Fibroblast of skin of right quadriceps (primary cell): ENCODE data around the gene KPNA6.
"Not testable (repeated sequence)": the region's sequence is repeated elsewhere in the genome, so short reads cannot be mapped to it uniquely, and the experiment has no call there.

Experiments
- DNase-seq: peaks from one replicate; pipeline ENCODE4 v3.0.0-alpha.2; 2013

Gene KPNA6

DNA sequence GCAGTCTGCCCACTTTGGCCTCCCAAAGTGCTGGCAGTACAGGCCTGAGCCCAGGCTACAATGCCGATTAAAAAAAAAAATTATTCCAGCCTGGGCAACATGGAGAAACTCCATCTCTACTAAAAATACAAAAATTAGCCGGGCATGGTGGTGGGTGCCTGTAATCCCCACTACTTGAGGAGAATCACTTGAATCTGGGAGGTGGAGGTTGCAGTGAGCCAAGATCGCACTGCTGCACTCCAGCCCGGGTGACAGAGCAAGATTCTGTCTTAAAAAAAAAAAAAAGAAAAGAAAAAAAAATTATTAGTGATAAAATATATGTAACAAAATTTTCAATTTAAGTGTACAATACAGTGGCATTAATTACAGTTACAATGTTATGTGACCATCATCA lies 35.4 kb downstream of the KPNA6 start:
- not testable (repeated sequence) for DNase-seq

DNA sequence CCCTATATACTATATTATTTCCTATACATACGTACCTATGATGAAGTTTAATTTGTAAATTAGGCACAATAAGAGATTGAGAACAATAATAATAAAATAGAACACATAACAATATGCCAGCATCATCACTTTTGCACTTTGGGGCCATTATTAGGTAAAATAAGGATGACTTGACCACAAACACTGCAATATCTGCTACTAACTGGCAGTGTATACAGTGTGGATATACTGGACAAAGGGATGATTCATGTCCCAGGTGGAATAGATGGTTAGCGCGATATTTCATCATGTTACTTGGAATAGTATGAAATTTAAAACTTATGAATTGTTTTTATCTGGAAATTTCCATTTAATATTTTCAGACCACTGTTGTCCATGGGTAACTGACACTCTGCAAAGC lies 36.2 kb downstream of the KPNA6 start:
- peak; percentile 18 for DNase-seq

DNA sequence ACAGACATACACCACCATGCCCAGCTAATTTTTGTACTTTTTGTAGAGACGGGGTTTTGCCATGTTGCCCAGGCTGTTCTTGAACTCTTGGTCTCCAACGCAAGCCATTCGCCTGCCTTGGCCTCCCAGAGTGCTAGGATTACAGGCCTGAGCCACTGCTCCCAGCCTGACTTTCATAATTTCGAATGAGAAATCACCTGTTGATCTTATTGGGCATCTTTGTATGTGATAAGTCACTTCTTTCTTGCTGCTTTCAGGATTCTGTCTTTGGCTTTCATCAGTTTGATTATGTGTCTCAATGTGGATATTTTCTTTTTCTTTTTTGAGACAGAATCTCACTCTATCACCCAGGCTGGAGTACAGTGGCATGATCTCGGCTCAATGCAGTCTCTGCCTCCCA lies 39.9 kb downstream of the KPNA6 start:
- DNase-seq: not testable (repeated sequence)

DNA sequence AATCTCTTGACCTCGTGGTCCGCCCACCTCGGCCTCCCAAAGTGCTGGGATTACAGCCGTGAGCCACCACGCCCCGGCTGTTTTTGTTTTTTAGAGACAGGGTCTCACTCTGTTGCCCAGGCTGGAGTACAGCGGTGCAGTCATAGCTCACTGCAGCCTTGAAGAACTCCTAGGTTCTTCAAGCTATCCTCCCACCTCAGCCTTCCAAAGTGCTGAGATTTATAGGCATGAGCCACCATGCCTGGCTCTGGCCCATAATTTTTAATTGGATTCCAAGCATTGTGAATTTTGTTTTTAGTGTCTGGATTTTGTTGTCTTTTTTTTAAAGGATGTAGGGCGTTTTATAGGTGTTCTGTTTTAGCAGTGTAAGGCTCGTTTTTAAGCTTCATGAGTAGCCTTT lies 43.0 kb downstream of the KPNA6 start:
- peak; percentile 52 for DNase-seq

DNA sequence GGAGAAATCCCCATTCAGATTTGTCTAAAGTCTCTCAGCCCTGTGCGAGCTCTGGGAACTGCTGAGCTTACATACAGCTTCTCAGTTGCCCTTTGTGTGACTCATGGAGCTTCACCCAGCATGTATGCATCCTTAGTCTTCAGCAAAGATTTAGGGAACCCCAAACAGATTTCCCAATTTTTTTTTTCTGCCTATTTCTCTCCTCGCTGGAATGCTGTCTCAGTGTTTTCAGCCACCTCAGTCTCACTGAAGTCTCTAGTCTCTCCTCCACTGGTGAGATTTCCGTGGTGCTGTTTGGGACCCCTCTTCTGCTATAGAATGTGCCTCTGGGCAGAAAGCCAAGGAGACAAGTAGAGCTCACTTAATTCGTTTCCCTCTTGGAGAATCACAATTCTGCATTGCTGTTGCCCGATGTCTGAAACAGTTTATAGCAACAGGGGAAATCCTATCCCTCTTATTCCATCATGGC lies 43.5 kb downstream of the KPNA6 start:
- DNase-seq: peak; percentile 79

DNA sequence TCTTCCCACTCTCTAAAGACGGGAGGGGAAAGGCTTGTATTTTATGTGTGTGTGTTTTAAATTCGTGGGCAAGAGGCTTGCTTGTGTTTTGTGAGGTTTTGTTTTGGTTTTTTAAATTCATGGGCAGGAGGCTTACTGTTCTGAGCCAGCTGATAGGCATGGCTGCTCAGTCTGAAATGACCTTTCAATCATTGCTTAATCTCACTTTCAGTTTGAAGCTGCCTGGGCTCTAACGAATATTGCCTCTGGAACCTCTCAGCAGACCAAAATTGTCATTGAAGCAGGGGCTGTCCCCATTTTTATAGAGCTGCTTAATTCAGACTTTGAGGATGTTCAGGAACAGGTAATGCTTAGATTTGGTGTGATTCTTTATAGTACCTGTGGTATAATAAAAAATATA lies 51.3 kb downstream of the KPNA6 start:
- no peak for DNase-seq

DNA sequence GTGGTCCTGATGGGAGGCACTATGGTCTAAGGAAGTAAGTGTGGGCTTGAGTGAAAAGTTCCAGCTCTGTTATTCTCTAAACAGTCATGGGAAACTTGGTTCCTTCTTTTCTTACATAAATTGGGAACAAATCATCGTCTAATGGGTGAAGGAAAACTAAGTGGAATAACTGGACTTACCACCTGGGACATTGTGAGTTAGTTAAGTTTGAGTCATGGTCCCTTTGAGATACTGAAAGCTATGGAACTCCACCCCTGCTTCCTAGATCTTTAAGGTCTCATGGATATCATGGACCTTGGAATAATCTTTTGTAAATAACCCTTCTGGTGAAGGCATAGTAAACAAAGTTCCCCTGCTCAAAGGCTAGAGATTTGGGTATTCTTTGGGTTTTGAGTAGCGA lies 55.5 kb downstream of the KPNA6 start:
- no peak for DNase-seq

DNA sequence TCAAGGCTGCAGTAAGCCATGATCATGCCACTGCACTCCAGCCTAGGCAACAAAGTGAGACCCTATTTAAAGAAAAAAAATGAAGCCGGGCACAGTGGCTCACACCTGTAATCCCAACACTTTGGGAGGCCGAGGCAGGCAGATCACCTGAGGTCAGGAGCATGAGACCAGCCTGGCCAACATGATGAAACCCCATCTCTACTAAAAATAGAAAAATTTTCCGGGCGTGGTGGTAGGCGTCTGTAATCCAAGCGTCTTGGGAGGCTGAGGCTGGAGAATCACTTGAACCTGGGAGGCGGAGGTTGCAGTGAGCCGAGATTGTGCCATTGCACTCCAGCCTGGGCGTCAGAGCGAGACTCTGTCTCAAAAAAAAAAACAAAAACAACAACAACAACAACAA lies 57.8 kb downstream of the KPNA6 start:
- DNase-seq: not testable (repeated sequence)

DNA sequence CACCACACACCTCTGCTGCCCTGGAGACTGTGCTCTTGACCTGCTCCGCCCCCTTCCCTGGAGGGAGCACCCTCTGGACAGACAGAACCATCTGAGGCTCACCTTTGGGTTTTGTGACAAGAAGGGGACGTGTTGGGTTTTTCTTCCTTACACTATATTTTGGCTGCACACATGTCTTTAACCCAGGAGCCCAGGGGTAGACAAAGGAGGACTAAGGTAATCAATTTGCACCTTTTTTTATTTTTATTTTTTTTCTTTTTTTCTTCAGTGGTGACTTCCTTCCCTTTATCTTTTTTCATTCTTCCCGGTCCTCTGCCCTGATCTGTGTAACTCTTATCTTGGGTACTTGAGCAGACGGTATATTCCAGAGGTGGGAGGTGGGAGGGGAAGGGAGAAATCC lies 63.1 kb downstream of the KPNA6 start:
- no peak for DNase-seq

DNA sequence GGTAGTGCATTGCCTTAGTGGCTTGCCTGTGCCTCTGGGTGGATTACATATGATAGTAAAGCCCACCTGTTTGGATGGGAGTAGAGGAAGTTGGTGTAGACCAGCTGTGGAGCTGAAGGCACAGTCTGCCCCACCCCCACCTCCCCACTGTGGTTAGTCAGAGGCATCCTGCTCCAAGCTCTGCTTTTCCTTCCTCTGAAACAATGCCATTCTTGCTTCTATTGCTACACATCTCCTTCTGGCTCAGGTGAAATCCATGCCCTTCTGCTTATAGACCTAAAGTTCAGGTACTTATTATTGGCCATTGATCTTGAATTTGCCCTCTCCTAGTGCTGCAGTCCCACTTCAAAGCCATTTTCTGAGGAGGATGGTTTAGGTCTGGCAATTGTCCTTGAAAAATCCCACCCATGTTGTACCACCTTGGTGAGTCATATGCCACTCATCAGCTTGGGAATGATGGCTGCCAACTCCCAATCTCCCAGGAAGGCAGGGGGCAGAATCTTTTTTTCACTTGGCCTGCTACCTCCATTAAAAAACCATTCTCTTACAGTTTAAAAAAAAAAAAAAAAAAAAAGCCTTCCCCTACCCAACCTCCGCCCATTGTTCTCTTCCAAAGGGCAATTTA lies 64.9 kb downstream of the KPNA6 start:
- DNase-seq: peak; percentile 17

DNA sequence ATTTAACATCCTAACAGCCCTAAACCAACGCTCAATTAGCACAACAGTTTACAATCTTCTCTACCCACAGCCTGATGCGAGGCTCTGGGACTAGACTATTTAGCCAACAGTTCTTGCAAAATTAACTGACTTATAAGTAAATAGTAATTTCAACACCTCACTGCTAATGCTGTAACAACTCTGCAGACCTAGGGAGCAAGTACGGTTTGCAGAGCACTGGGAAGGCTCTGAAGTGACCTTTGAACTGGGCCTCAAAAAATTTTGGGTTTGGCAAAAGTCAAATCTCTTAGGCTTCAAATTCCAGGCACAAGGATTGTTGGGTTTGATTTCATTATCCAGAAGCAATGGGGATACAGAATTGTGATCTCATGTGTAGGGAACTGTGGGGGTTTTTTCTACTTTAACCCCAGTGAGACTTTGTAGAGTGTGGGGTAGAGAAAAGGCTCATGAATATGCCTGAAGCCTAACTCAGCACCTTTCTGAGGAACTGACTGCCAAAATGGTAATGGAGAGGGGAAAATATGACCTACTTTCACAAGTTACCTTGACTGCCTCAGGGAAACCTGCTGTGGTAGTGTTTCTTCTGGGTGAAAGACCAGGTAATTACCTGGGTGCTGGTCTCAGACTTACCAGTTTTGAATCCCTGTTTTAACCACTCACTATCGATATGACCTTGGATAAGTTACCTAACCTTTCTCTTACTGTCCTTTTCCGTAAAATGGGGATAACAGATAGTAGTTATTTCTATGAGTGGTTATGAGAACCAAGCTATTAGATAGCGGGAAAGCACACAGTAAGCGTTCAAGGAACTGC lies 70.7 kb downstream of the KPNA6 start:
- DNase-seq: no peak

DNA sequence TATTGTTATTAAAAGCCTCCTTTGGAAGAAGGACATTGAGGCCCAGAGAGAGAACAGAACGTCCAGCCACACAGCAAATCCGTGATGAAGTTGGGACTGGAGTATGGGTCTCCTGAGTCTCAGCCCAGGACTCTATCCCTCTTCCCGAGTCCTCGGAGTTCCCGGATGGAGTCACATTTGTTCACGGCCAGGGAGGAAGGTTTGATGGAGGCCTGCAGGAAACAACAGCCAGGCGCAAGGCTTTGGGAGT lies 71.3 kb downstream of the KPNA6 start:
- DNase-seq: no peak

DNA sequence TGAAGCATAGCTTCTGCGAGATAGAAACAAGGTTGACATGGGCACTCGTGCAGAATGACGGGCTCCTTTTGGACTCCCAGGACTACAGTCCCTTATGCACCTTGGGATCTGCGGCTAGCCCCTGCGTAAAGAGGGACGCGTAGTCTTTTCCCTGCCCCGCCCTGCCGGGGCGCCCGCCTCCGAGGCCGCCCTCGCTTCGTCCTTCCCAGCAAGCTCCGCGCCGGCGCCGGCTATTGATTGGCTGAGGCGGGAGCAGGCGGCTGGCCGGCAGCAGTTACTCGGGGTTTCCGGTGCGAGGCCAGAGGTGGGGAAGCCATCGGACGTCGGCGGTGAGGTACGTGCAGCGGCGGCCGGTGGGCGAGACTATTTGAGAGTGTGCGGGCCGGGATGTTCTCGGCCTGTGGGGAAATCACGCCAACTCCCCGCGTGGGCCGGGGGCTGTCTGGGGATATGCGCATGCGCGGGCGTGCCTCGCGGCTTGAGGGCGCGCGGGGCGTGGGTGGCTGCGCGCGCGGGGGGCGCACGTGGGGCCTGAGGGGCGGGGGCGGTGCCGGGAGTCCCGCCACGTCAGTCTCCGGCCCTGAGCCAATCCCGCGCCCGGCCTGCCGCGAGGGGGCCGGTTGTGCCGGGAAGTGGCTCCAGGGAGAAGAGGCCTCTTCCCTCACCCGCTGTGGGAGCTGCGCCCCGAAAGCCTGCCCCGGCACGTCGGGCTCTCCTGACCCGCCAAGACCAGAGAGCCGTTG lies 71.8 kb downstream of the KPNA6 start, which contains the start of gene TXLNA:
TSS of gene TXLNA (plus strand) at position 233 of the 743 bp plus-strand sequence. CDS start 671 bp downstream, outside the sequence.
- DNase-seq: peak; percentile 91

DNA sequence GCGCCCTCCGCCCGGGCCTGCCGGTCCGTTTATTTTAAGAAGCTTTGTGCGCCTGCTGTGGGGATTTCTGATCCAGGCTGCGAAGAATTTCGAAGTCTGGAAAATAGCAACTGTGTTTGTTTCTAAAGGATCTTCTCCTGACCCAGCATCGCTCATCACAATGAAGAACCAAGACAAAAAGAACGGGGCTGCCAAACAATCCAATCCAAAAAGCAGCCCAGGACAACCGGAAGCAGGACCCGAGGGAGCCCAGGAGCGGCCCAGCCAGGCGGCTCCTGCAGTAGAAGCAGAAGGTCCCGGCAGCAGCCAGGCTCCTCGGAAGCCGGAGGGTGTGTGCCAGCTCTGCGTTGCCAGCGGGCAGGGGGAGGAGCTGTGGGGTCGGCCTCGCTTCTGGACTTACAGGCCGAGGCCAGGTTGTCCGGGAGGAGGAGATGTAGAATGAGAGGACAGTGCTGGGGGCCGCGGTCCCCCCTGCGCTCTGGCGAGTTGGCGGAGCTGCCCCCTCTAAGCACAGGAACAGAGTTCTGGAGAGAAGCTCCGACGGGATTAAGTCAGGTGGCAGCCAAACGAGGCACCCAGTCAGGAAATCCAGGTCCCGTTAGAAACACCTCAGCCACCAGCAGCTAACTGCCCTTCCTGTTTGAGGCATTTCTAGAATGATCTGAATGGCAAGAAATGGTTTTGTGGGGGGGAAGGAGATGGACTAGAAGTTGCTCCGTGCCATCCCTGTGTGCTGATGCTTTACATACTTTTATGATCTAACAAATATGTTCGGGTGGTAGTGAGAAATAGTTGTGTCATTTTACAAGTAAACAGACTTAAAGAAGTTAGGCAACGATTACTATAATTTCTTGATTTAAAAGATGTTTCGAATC lies 72.6 kb downstream of the KPNA6 start:
- DNase-seq: peak; percentile 47

DNA sequence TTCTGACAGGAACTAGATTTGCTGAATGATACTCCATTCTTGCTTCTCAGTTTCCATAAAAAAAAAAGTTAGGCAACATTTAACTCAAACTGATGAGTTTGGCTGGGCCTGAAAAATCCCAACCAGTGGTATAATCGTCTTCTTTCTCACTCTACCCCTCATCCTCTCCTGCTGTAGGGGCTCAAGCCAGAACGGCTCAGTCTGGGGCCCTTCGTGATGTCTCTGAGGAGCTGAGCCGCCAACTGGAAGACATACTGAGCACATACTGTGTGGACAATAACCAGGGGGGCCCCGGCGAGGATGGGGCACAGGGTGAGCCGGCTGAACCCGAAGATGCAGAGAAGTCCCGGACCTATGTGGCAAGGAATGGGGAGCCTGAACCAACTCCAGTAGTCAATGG lies 73.2 kb downstream of the KPNA6 start:
- DNase-seq: no peak

DNA sequence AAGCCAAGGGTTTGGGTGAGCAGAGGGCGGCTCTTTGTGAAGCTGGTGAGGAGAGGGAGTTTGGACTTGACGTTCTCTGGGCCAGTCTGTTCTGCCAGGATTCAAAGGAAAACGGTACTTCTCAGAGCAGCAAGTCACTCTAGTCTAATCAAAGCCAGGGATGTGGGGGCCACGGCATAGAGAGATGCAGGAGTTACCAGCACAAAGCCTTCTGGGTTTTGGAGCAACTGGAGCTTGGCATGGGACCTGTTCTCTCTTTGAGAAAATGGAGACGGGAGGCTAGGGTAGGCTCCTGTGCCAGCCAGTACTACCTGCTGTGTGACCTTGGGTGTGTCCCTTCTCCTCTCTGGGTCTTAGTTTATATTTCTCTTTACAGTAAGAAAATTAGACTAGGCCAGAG lies 73.7 kb downstream of the KPNA6 start:
- DNase-seq: no peak

DNA sequence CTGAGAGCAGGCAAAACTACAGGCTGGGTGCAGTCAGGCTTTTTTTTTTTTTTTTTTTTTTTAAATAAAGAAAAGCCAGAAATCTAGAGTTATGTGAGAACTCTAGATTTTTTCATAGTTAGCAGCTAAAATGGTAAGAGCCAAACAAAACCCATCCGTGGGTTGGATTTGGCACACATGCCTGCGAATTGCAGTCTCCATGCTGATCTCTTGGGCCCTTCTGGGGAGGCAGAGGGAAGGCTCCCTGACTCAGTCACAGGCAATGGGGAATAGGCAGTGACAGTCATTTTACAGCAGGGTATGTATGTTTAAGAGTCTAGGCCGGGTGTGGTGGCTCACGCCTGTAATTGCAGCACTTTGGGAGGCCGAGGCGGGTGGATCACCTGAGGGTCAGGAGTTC lies 74.2 kb downstream of the KPNA6 start:
- no peak for DNase-seq

DNA sequence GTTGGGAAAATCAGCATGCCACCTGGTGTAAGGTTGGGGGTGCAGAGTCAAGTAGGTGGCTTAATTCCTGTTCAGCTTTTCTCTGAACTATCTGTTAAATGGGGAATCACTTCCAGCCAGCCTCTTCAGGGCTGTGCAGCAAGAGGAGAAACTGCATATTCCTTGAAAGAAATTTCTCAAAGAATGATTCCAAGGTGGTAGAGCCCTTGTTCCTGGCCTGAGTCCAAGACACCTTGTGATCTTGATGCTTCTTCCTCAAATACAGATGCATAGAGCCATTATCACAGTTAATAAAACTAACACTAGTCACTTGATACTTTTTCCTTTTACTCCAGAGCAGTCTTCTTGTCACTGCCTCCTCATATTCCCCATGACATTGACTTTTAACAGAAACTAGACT lies 76.8 kb downstream of the KPNA6 start:
- no peak for DNase-seq

DNA sequence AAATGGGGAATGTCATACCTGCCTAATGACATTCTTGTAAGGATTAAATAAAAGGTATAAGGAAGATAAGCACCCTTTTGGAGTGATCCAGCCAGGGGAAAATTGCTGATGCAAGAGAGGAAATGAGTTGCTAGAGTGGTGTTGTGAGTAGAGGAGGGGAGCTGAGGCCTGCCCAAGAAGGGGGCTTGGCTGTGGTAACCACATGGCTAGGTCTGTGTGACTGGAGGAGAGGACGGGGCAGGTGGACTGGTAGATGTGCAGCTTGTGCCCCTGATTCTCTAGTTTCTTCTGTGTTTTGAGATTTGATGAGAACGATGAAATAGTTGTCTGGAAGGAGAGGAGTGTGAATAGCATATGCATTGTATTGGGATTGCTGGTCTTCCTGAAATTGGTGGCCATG lies 78.2 kb downstream of the KPNA6 start:
- no peak for DNase-seq

DNA sequence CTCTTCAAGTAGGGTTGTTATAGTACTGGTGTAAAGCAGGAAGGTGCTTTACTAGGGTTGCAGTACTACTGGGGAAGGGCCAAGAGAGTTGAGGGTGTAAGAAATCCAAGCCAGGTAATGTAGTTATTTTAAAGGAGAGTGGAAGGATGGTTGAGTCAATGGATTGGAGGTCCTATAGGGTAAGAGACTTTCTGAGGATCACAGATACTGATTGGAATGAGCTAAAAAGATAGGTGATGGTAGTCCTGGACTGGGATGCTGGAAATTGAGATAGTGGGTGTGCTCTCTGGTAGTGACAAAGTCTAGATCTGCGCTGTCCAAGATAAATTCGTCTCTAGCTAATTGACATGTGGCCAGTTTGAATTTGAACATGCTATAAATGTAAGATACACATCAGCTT lies 78.6 kb downstream of the KPNA6 start:
- no peak for DNase-seq

DNA sequence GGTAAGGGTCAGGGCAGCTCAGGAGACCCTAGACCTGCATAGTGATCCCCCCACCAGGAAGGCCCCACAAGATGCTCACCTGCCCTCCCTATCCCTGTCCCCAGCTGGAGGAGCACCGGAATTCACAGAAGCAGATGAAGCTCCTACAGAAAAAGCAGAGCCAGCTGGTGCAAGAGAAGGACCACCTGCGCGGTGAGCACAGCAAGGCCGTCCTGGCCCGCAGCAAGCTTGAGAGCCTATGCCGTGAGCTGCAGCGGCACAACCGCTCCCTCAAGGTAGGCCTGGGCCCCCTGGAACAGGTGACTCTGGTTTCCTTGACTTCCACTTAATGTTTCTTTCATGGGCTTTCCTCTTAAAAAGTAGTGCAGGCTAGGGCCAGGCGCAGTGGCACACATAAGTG lies 80.0 kb downstream of the KPNA6 start:
- no peak for DNase-seq

DNA sequence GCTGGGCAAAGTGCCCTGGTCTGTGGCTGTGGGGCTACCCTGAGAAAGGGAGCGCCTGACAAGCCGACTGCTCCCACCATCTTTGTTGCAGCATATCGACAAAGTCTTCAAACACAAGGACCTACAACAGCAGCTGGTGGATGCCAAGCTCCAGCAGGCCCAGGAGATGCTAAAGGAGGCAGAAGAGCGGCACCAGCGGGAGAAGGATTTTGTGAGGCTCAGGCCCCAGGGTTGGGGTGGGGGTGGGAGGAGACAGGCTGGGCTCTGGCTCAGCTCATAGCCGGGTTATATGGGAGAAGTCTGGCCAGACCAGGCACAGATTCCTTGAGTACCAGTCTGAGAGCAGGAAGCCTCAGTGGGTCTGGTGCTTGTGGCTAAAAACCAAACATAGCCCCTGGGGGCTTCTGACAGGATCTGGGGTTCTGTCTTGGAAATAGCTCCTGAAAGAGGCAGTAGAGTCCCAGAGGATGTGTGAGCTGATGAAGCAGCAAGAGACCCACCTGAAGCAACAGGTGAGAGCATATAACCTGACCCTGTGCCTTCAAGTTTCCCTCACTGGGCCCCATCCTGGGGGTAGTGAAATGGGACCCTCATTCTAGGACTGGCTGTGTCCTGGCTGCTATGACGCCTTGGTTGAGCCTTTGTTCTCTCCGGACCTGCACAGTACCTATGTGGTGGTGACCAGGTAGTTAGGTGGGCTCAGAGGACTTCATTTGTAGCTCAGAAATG lies 84.5 kb downstream of the KPNA6 start:
- no peak for DNase-seq
